Stimulated activated CD8-positive, alpha-beta memory T cell treated with anti-CD3 and anti-CD28 coated beads, Interleukin-15, amount 100 ng/mL, for 24 hours (primary cell): ENCODE measurements around the gene LSP1.

Source experiments
- DNase-seq: peaks from one replicate; pipeline ENCODE4 v3.0.0-alpha.2; 2020; ENCODE audit warnings: low read depth

Gene LSP1

GRCh38 chr11:1848640-1849430 lies 4.0 kb upstream of the LSP1 start:
- DNase-seq, result no peak

DNA sequence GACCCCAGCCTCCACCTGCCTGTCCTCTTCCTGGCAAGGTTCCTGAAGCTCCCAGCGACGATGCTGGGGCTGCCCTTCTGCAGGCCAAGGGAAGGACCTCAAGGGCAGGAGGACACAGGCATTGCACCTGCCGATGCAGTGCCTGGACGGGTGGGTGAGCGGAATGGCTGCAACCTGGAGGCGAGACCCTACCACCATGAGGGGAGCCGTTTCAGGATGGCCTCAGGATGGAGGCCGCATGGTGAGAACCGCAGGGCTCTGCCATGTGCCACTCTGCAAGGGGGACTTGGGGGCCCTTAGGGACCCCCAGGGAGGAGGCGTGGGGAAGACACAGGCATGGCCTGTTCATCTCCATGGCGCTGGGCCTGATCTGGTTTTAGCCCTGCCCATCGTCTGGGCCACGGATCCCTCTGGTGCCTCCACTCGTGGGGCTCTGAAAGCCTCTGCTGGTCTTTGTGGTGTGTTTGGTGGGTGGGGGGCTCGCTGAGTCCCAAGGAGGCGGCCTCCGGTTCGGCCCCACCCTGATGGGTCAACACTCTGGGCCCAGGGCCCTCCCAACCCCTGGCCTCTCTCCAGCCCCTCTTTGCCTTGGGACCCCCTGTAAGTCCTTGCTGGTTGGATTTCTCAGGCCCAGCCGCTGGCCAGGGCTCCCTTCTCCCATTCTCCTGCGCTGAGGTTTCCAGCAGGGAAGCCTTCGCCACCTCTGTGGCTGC lies 1.3 kb upstream of the LSP1 start:
- DNase-seq, result no peak

DNA sequence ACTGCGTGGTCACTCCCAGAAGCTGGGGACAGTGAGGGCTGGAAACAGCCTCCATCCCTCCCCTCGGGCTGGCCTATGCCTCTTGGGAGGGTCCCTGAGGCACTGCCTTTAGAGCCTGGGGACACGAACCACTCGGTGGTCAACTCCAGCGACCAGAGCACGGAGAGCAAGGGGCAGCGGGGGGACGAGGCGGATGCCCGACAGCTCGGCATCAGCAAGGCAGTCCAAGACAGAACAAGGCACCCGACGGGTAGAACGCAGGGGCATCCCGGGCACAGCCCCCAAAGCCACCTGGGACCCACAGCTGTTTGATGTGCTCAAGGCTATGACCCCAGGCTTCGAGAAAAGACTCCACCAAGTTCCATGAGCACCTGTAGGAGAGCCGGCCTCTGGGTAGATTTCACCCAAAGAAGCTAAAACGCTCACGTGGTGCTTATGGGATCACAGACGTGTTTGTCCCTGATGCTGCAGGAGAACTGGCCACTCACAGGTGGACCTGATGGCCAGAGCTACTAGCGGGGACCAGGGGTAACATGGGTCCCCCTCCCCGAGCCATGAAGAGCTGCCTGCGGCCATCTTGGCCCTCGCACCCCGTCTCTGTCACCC lies 510 bp upstream of the LSP1 start:
- no peak for DNase-seq

GRCh38 chr11:1853376-1854131 lies 670 bp downstream of the LSP1 start:
- DNase-seq, result no peak

- no peak for DNase-seq
Observed at GRCh38 chr11:1854132-1854948, 1.5 kb downstream of the LSP1 start.

DNA sequence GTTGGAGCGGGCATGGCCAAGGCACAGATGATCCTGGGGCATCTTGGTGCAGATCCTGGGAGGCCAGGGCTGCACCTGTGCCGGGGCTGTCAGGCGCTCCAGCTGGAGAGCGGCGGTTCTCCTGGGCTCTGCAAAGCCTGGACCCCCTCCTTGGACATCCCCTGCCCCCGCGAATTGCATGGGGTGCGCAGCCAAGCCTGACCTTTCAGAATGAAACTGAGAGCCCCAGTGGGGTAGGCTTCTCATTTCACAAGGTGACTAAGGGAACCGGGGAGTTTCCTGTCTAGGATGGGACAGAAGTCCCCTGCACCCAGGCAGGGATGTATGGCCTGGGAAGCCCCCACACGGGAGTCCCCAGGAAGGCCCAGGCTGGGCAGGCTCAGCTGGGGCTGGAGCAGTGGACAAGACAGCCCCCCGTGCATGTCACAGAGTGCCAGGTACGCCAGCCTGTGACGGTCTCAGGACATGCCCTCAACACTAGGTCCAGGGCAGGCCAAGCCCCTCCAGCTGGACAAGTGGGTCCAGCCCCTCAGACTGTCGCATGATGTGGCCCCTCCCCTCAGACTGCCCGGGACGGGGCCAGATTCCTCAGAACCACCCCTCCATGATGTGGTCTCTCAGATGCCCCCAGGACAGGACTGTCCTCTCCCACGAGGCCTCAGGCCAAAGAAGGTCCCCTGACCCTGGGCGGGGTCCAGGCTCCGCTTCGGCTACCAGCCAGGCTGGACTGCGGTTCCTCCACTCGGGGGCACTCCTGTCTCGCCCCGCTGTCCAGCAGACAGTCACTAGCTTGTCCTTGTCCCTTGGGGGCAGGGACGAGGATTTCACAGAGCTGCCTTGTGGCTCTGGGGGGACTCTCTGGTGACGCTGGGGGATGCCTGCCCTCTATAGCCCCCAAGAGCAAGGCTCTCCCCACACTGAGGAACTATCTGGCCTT lies 2.3 kb downstream of the LSP1 start:
- DNase-seq, result no peak

DNA sequence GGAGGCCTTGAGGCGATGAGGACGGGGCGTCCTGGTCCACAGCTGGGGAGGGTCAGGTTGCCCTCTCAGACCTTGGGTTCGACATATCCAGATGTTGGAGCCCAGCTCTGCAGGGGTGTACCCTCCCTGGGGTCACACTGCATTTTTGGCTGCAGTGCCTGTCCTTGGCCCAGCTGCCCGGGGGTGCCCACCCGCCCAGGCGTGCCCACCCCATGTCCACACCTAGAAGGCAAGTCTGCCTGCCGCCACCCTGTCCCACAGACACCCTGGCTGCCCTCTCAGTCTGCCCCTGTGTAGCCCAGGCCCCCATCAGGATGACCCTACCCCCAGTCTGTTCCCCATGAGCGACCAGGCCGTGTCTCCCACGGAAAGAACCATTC lies 3.0 kb downstream of the LSP1 start:
- no peak for DNase-seq

GRCh38 chr11:1856306-1857005 lies 3.6 kb downstream of the LSP1 start:
- DNase-seq, result no peak

- no peak for DNase-seq
Observed at GRCh38 chr11:1857064-1857463, 4.2 kb downstream of the LSP1 start.

DNA sequence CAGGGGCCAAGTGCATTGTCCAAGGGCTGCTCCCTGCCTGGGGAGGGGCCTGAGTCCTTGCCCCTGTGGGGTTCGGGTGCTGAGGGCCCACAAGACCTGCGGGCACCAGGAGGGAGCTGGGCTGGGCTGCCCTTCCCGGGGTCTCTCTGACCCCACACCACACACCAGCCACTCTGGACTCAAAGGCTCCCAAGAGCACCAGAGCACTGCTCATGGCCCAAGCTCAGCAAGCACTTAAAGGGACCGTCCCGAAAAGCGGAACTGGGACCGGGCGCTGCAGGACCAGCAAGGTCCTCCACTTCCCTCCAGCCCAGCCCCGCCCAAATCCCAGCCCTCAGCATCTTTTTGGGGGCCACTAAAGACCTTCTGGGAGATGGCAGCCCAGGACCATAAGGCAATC lies 5.3 kb downstream of the LSP1 start:
- no peak for DNase-seq

DNA sequence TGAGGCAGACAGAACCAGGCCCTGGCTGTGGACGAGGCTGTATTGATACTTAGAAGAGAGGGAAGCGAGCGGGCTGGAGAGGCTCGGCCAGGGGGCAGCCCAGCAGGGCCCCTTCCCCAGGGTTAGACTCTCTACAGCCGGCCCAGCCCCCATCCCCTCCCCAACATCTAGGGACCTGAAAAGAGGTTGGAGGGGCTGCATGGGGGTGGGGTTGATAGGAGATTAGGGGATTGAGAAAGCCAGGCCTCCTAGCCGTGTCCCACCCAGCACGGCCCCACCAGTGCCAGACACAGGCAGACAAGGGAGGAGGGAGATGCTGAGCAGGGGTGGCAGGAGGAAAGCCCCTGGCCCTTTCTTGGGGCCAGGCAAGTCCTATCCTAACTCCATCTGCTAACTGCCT lies 5.7 kb downstream of the LSP1 start:
- DNase-seq, result no peak

- no peak for DNase-seq
Observed at GRCh38 chr11:1859004-1859403, 6.1 kb downstream of the LSP1 start.

DNA sequence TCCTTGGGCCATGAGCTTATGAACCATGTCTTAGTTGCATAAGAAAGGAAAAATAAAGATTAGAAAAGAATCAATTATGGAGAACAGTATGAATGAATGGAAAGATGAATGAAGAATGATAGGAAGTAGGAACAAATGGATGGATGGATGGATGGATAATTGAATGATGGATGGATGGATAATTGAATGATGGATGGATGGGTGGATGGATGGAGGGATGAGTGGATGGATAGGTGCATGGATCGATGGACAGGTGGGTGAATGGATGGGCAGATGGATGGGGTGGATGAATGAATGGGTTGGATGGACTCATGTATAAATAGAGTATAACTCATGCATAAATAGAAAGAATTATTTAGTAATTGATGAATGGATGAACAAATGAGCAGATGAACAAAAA lies 7.2 kb downstream of the LSP1 start:
- DNase-seq, result no peak

DNA sequence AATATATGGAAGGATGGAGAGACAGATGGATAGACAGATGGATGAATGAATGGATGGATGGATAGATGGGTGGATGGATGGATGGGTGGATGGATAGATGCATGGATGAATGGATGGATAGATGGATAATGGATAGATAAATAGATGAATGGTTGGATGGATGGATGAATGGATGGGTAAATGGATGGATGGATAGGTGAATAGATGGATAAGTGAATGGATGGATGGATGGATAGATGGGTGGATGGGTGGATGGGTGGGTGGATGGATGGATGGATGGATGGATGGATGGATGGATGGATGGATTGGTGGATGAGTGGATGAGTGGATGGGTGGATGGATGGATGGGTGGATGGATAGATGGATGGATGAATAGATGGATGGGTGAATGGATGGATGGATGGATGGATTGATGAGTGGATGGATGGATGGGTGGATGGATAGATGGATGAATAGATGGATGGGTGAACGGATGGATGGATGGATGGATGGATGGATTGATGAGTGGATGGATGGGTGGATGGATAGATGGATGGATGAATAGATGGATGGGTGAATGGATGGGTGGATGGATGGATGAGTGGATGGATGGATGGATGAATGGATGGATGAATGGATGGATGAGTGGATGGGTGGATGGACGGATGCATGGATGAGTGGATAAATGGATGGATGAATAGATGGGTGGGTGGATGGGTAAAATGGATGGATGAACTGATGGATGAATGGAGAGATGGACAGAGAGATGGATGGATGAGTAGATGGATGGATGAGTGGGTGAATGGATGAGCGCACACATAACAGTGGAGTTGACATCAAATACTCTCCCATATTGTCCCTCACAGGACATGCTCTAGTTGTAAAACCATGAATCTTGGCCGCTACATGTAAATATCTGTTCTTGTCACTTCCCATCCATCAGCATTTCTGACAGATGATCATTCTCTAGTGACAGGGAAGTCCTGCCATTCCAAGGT lies 8.8 kb downstream of the LSP1 start:
- DNase-seq, result no peak

- DNase-seq, result no peak
Observed at GRCh38 chr11:1862588-1863351, 9.9 kb downstream of the LSP1 start.

GRCh38 chr11:1863352-1864216 lies 10.7 kb downstream of the LSP1 start:
- DNase-seq, result no peak

GRCh38 chr11:1864231-1864630 lies 11.3 kb downstream of the LSP1 start:
- no peak for DNase-seq
